HepG2 (cell line): ENCODE measurements around the gene NOP14. TPM values are rescaled to one million over a fixed set of nuclear protein-coding genes. Genes with fewer than 3 reads are reported as not detected.
A peak's percentile ranks its signal among the peaks of the same experiment; 100 is the strongest.

ENCODE experiments used
- ARID4A ChIP-seq: sonication (generic); formaldehyde crosslinking; IDR thresholded peaks from 2 replicates; pipeline ENCODE4 v1.5.0; 2020; ENCODE audit warnings: mild to moderate bottlenecking, missing genetic modification reagents, borderline replicate concordance
- EED ChIP-seq: sonication (generic); formaldehyde crosslinking; IDR thresholded peaks from 2 replicates; pipeline ENCODE4 v1.5.0; 2020; ENCODE audit warnings: mild to moderate bottlenecking, missing genetic modification reagents
- GPN1 ChIP-seq: sonication (generic); formaldehyde crosslinking; IDR thresholded peaks from 2 replicates; pipeline ENCODE4 v1.5.1; 2020; ENCODE audit warnings: missing genetic modification reagents, borderline replicate concordance
- JDP2 ChIP-seq: sonication (generic); formaldehyde crosslinking; IDR thresholded peaks from 2 replicates; pipeline ENCODE4 v1.8.1; 2022; ENCODE audit warnings: missing genetic modification reagents, borderline replicate concordance
- MXD1 ChIP-seq: sonication (generic); formaldehyde crosslinking; IDR thresholded peaks from 2 replicates; pipeline ENCODE4 v1.4.0; 2020; ENCODE audit warnings: mild to moderate bottlenecking, missing genetic modification reagents
- NFE2L1 ChIP-seq: sonication (generic); formaldehyde crosslinking; IDR thresholded peaks from 2 replicates; pipeline ENCODE4 v1.4.0; 2020; ENCODE audit warnings: missing genetic modification reagents, mild to moderate bottlenecking, borderline replicate concordance
- NR2F6 ChIP-seq, 2 experiments: IDR thresholded peaks; 2 replicates each; pipeline ENCODE4 v1.6.1; 2016; ENCODE audit warnings: antibody characterized with exemption in 1 of 2, mild to moderate bottlenecking in 1 of 2
- RELA ChIP-seq: sonication (generic); formaldehyde crosslinking; IDR thresholded peaks from 2 replicates; pipeline ENCODE4 v1.4.0; 2020; ENCODE audit warnings: missing genetic modification reagents
- ZFX ChIP-seq: sonication (generic); formaldehyde crosslinking; IDR thresholded peaks from 2 replicates; pipeline ENCODE4 v1.4.0; 2020; ENCODE audit warnings: mild to moderate bottlenecking, low read depth, missing genetic modification reagents, moderate library complexity
- ZMYM2 ChIP-seq: sonication (generic); formaldehyde crosslinking; IDR thresholded peaks from 2 replicates; pipeline ENCODE4 v1.8.0; 2022; ENCODE audit warnings: mild to moderate bottlenecking, missing genetic modification reagents
- ZNF10 ChIP-seq: sonication (generic); formaldehyde crosslinking; IDR thresholded peaks from 2 replicates; pipeline ENCODE4 v1.4.0; 2020; ENCODE audit warnings: mild to moderate bottlenecking, low read depth, missing genetic modification reagents, borderline replicate concordance
- ZNF329 ChIP-seq: sonication (generic); formaldehyde crosslinking; IDR thresholded peaks from 2 replicates; pipeline ENCODE4 v1.9.0; 2021; ENCODE audit warnings: low read depth, mild to moderate bottlenecking, missing genetic modification reagents
- ZNF383 ChIP-seq: sonication (generic); formaldehyde crosslinking; IDR thresholded peaks from 2 replicates; pipeline ENCODE4 v1.4.0; 2020; ENCODE audit warnings: missing genetic modification reagents, mild to moderate bottlenecking, borderline replicate concordance
- ZNF552 ChIP-seq: sonication (generic); formaldehyde crosslinking; IDR thresholded peaks from 2 replicates; pipeline ENCODE4 v1.9.0; 2022; ENCODE audit warnings: missing genetic modification reagents, mild to moderate bottlenecking, borderline replicate concordance
- ZNF576 ChIP-seq: sonication (generic); formaldehyde crosslinking; IDR thresholded peaks from 2 replicates; pipeline ENCODE4 v1.4.0; 2020; ENCODE audit warnings: mild to moderate bottlenecking, missing genetic modification reagents
- ZNF646 ChIP-seq: sonication (generic); formaldehyde crosslinking; IDR thresholded peaks from 2 replicates; pipeline ENCODE4 v1.9.0; 2021; ENCODE audit warnings: mild to moderate bottlenecking, missing genetic modification reagents
- ZNF747 ChIP-seq: sonication (generic); formaldehyde crosslinking; IDR thresholded peaks from 2 replicates; pipeline ENCODE4 v1.8.1; 2023; ENCODE audit warnings: missing genetic modification reagents, mild to moderate bottlenecking, borderline replicate concordance
- polyA plus RNA-seq, 8 experiments: library from polyadenylated mRNA; depleted of rRNA in 3 of 8; stranded (reverse) in 7 of 8; unstranded in 1 of 8; fragments of >200 nt; fragmentation: Illumina TruSeq in 4 of 8; extraction: Trizol in 4 of 8; gene quantifications; 2 replicates each; pipeline versions ENCODE4 v1.2.1 to v1.2.3, GENCODE V29; 2011 to 2016; ENCODE audit warnings: low read depth in 4 of 8, missing spikeins in 1 of 8, mixed read lengths in 1 of 8; ENCODE audit not compliant: insufficient read depth in 1 of 8
- total RNA-seq, 5 experiments: library from RNA; depleted of rRNA; stranded (reverse); fragments of >200 nt; fragmentation: Illumina TruSeq; extraction: Trizol; gene quantifications; 2 replicates each; pipeline ENCODE4 v1.2.3, GENCODE V29; 2016; ENCODE audit warnings: low read depth in 1 of 5

The NOP14 gene
- total and polyA plus RNA-seq, 2 of the 13 experiments (the other 11 are each of a cell fraction or from before 2014, with no cell fraction given), result 6.9 to 47.9 TPM

- peak; percentile 93 for TF ChIP-seq NR2F6 (IDR thresholded peaks at IDR 0.05)
- TF ChIP-seq NR2F6 (CRISPR knock-in tag; IDR thresholded peaks at IDR 0.05), result peak; percentile 96
- no peak for TF ChIP-seq GPN1
- TF ChIP-seq MXD1 (CRISPR knock-in tag), result no peak; the same call in 1 of the 2 replicates
- TF ChIP-seq NFE2L1 (CRISPR knock-in tag), result no peak; the same call in 1 of the 2 replicates
- TF ChIP-seq ARID4A, result peak; percentile 75
- no peak for TF ChIP-seq JDP2 (CRISPR knock-in tag)
- no peak for TF ChIP-seq ZNF576 (CRISPR knock-in tag)
- peak; percentile 48; the same call in 1 of the 2 replicates for TF ChIP-seq ZNF747 (CRISPR knock-in tag)
- TF ChIP-seq EED (CRISPR knock-in tag), result no peak
- no peak for TF ChIP-seq ZNF383
- no peak for TF ChIP-seq ZNF10 (CRISPR knock-in tag)
- no peak; the same call in 1 of the 2 replicates for TF ChIP-seq ZMYM2 (CRISPR knock-in tag)
- no peak for TF ChIP-seq ZNF329
- TF ChIP-seq ZNF552 (CRISPR knock-in tag), result no peak
- TF ChIP-seq ZNF646, result no peak
- peak; percentile 78 for TF ChIP-seq ZFX (CRISPR knock-in tag)
- peak; percentile 39; the same call in 1 of the 2 replicates for TF ChIP-seq RELA (CRISPR knock-in tag)
Measured at GRCh38 chr4:2937146-2937857, 25.9 kb downstream of the NOP14 start (continued).
